ENCODE results near the gene ZNF236.

DNA sequence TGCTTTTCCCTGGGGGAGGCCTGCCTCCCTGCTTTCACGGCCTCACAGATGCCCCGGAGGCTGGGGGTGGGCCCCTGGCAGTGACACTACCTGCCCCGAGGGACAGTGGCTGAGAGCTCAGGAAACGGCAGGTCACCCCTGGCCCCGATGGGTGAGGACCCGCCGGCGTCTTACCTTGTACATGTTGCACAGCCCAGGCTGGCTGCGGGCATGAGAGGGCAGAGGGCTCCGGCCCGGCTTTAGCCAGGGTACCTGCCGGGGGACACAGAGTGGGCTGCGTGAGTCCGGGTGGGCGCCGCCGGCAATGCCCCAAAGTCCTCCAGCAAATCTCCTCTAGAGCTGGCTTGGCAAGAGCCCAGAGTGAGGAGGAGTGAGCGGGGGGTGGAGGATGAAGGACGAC is 187.3 kb downstream of the ZNF236 start:
- TF ChIP-seq, protein P1, sequence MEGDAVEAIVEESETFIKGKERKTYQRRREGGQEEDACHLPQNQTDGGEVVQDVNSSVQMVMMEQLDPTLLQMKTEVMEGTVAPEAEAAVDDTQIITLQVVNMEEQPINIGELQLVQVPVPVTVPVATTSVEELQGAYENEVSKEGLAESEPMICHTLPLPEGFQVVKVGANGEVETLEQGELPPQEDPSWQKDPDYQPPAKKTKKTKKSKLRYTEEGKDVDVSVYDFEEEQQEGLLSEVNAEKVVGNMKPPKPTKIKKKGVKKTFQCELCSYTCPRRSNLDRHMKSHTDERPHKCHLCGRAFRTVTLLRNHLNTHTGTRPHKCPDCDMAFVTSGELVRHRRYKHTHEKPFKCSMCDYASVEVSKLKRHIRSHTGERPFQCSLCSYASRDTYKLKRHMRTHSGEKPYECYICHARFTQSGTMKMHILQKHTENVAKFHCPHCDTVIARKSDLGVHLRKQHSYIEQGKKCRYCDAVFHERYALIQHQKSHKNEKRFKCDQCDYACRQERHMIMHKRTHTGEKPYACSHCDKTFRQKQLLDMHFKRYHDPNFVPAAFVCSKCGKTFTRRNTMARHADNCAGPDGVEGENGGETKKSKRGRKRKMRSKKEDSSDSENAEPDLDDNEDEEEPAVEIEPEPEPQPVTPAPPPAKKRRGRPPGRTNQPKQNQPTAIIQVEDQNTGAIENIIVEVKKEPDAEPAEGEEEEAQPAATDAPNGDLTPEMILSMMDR (IDR thresholded peaks at IDR 0.05): no peak
- TF ChIP-seq POLR2A (IDR thresholded peaks at IDR 0.05): no peak
